HUES48 (cell line): ENCODE data around the gene KRTAP9-6.
"Not testable (repeated sequence)": the region's sequence is repeated elsewhere in the genome, so short reads cannot be mapped to it uniquely, and the experiment has no call there.

Source experiments
- H3K27ac ChIP-seq: one replicate; pipeline ENCODE4 v1.7.0; 2013; ENCODE audit warnings: low read depth, low read length, inconsistent platforms
- H3K27me3 ChIP-seq: 2 replicates; pipeline ENCODE4 v1.6.1; 2013; ENCODE audit warnings: mild to moderate bottlenecking, low read length; ENCODE audit not compliant: control insufficient read depth, insufficient read depth
- H3K36me3 ChIP-seq: 2 replicates; pipeline ENCODE4 v1.6.1; 2013; ENCODE audit warnings: low read length; ENCODE audit not compliant: control insufficient read depth, insufficient read depth
- H3K4me1 ChIP-seq: 2 replicates; pipeline ENCODE4 v1.6.1; 2013; ENCODE audit warnings: mild to moderate bottlenecking, low read length; ENCODE audit not compliant: control insufficient read depth, insufficient read depth
- H3K4me3 ChIP-seq: 2 replicates; pipeline ENCODE4 v1.5.1; 2013; ENCODE audit warnings: mild to moderate bottlenecking, low read depth, low read length
- H3K9ac ChIP-seq: 2 replicates; pipeline ENCODE4 v1.6.1; 2013; ENCODE audit warnings: mild to moderate bottlenecking, low read depth, low read length, moderate library complexity
- H3K9me3 ChIP-seq: 2 replicates; pipeline ENCODE4 v1.6.1; 2013; ENCODE audit warnings: low read length; ENCODE audit not compliant: control insufficient read depth, insufficient read depth

Gene KRTAP9-6

GRCh38 chr17:41271858-41272257, 6.7 kb downstream of the KRTAP9-6 start:
- H3K27me3 ChIP-seq = no peaks in the 10 kb centered on the region
- no peaks in the 10 kb centered on the region for H3K36me3 ChIP-seq
- no peak overlapping the region for H3K4me3 ChIP-seq
- H3K9me3 ChIP-seq = no peaks in the 10 kb centered on the region
- H3K27ac ChIP-seq = no peak overlapping the region
- no peak overlapping the region for H3K9ac ChIP-seq
- no peaks in the 10 kb centered on the region for H3K4me1 ChIP-seq

- H3K36me3 ChIP-seq, H3K27me3 ChIP-seq, H3K9ac ChIP-seq, H3K4me1 ChIP-seq, H3K27ac ChIP-seq, H3K9me3 ChIP-seq, H3K4me3 ChIP-seq: not testable (repeated sequence)
These were observed 10.5 kb downstream of the KRTAP9-6 start, which contains the start of gene KRTAP9-7 for GRCh38 chr17:41275648-41276190. Gene KRTAP9-7, plus strand, starts transcription at chr17:41275698. Its CDS starts 0 bp downstream, at chr17:41275698.

- no peaks in the 10 kb centered on the region for H3K9me3 ChIP-seq
- no peak overlapping the region for H3K9ac ChIP-seq
- H3K36me3 ChIP-seq = no peaks in the 10 kb centered on the region
- no peaks in the 10 kb centered on the region for H3K27me3 ChIP-seq
- H3K4me3 ChIP-seq = no peak overlapping the region
- H3K27ac ChIP-seq = no peak overlapping the region
- no peaks in the 10 kb centered on the region for H3K4me1 ChIP-seq
These were observed 13.2 kb downstream of the KRTAP9-6 start for GRCh38 chr17:41278176-41278955.

- Histone ChIP-seq H3K27me3 (no peaks in the 10 kb centered on the region), H3K27ac (no peak overlapping the region), H3K9me3 (no peaks in the 10 kb centered on the region), H3K4me1 (peaks cover 15% of the 10 kb centered on the region), H3K36me3 (no peaks in the 10 kb centered on the region), H3K4me3 (no peak overlapping the region), H3K9ac (no peak overlapping the region)
These were observed 18.9 kb downstream of the KRTAP9-6 start for GRCh38 chr17:41284043-41284442.

GRCh38 chr17:41284546-41284945, 19.4 kb downstream of the KRTAP9-6 start:
- H3K27ac ChIP-seq = no peak overlapping the region
- H3K4me1 ChIP-seq = peaks cover 15% of the 10 kb centered on the region
- no peak overlapping the region for H3K4me3 ChIP-seq
- no peaks in the 10 kb centered on the region for H3K9me3 ChIP-seq
- no peaks in the 10 kb centered on the region for H3K36me3 ChIP-seq
- H3K9ac ChIP-seq = no peak overlapping the region
- no peaks in the 10 kb centered on the region for H3K27me3 ChIP-seq

- peaks cover 15% of the 10 kb centered on the region for H3K4me1 ChIP-seq
These were observed 21.9 kb downstream of the KRTAP9-6 start for GRCh38 chr17:41287050-41287449.

GRCh38 chr17:41294016-41294415, 28.8 kb downstream of the KRTAP9-6 start:
- Histone ChIP-seq H3K27ac (no peak overlapping the region), H3K27me3 (no peaks in the 10 kb centered on the region), H3K4me1 (no peaks in the 10 kb centered on the region), H3K9me3 (no peaks in the 10 kb centered on the region), H3K4me3 (no peak overlapping the region), H3K36me3 (no peaks in the 10 kb centered on the region), H3K9ac (no peak overlapping the region)

More at GRCh38 chr17:41287050-41287449, 21.9 kb downstream of the KRTAP9-6 start:
- H3K9ac ChIP-seq = no peak overlapping the region
- no peaks in the 10 kb centered on the region for H3K9me3 ChIP-seq
- no peak overlapping the region for H3K4me3 ChIP-seq
- H3K27me3 ChIP-seq = no peaks in the 10 kb centered on the region
- no peaks in the 10 kb centered on the region for H3K36me3 ChIP-seq
- no peak overlapping the region for H3K27ac ChIP-seq

- no peak overlapping the region for H3K4me3 ChIP-seq
- H3K36me3 ChIP-seq = no peaks in the 10 kb centered on the region
- H3K9me3 ChIP-seq = no peaks in the 10 kb centered on the region
- H3K9ac ChIP-seq = no peak overlapping the region
- H3K27ac ChIP-seq = no peak overlapping the region
- H3K4me1 ChIP-seq = no peaks in the 10 kb centered on the region
- no peaks in the 10 kb centered on the region for H3K27me3 ChIP-seq
These were observed 31.7 kb downstream of the KRTAP9-6 start for GRCh38 chr17:41296846-41297245.

GRCh38 chr17:41298458-41299135, 33.4 kb downstream of the KRTAP9-6 start:
- Histone ChIP-seq H3K27me3 (no peaks in the 10 kb centered on the region), H3K4me3 (no peak overlapping the region), H3K27ac (no peak overlapping the region), H3K9me3 (no peaks in the 10 kb centered on the region), H3K36me3 (no peaks in the 10 kb centered on the region), H3K9ac (no peak overlapping the region), H3K4me1 (no peaks in the 10 kb centered on the region)

- Histone ChIP-seq H3K27ac (no peak overlapping the region), H3K4me3 (no peak overlapping the region), H3K36me3 (no peaks in the 10 kb centered on the region)
These were observed 36.1 kb downstream of the KRTAP9-6 start for GRCh38 chr17:41301204-41301790.

More at GRCh38 chr17:41301204-41301790, 36.1 kb downstream of the KRTAP9-6 start:
- no peaks in the 10 kb centered on the region for H3K9me3 ChIP-seq
- no peaks in the 10 kb centered on the region for H3K4me1 ChIP-seq
- no peaks in the 10 kb centered on the region for H3K27me3 ChIP-seq
- H3K9ac ChIP-seq = no peak overlapping the region
